K562 (cell line): ENCODE data around the gene LMF2. TPM values are rescaled to one million over a fixed set of nuclear protein-coding genes. Genes with fewer than 3 reads are reported as not detected.
A peak's percentile ranks its signal among the peaks of the same experiment; 100 is the strongest.

Experiments
- CHCHD3 ChIP-seq: fragments of 250-450 bp; sonication (Bioruptor Pico); IDR thresholded peaks from 2 replicates; pipeline ENCODE4 v2.1.2; 2022; ENCODE audit warnings: mild to moderate bottlenecking
- MAFK ChIP-seq: IDR thresholded peaks from 2 replicates; pipeline ENCODE4 v1.6.1; 2011; ENCODE audit warnings: low read length, improper control_type of control experiment
- POLR2G ChIP-seq: fragments of 200-400 bp; formaldehyde crosslinking; IDR thresholded peaks from 2 replicates; pipeline ENCODE4 v1.6.1; 2017; ENCODE audit warnings: low read depth, mild to moderate bottlenecking, antibody characterized with exemption, low read length, moderate library complexity
- RERE ChIP-seq: sonication (generic); formaldehyde crosslinking; IDR thresholded peaks from 2 replicates; pipeline ENCODE4 v1.8.0; 2023; ENCODE audit warnings: missing genetic modification reagents, mild to moderate bottlenecking, borderline replicate concordance
- SMC3 ChIP-seq: conservative IDR thresholded peaks from 2 replicates; pipeline ENCODE4 v1.6.1; 2011; ENCODE audit warnings: low read depth, low read length, improper control_type of control experiment; ENCODE audit not compliant: insufficient read depth
- ZNF121 ChIP-seq: sonication (generic); formaldehyde crosslinking; conservative IDR thresholded peaks from 2 replicates; pipeline ENCODE4 v1.8.0; 2022; ENCODE audit warnings: missing genetic modification reagents
- ZNF263 ChIP-seq: sonication (generic); formaldehyde crosslinking; IDR thresholded peaks from 2 replicates; pipeline ENCODE4 v1.8.0; 2022; ENCODE audit warnings: mild to moderate bottlenecking, missing genetic modification reagents, borderline replicate concordance
- polyA plus RNA-seq, 8 experiments: library from polyadenylated mRNA; depleted of rRNA in 4 of 8; stranded (reverse) in 5 of 8; unstranded in 3 of 8; fragments of >200 nt; fragmentation: Nextera tagmentation in 2 of 8; fragmentation: Illumina TruSeq in 1 of 8; extraction: Ambion mirVana in 2 of 8; extraction: Trizol in 1 of 8; gene quantifications; 2 replicates each; pipeline versions ENCODE4 v1.2.1 to v1.2.3, GENCODE V29; 2011 to 2014; ENCODE audit warnings: inconsistent platforms in 1 of 8, missing spikeins in 1 of 8
- total RNA-seq, 7 experiments: library from RNA; depleted of rRNA in 6 of 7; stranded (reverse); fragments of >200 nt in 6 of 7; fragmentation: Illumina TruSeq in 2 of 7; extraction: Trizol in 2 of 7; gene quantifications; 2 replicates each; pipeline versions ENCODE4 v1.2.1 to v1.2.3, GENCODE V29; 2011 to 2021; ENCODE audit warnings: low replicate concordance in 1 of 7
- TF ChIP-seq, protein P1 (sequence below), 3 experiments: IDR thresholded peaks in 2 of 3; conservative IDR thresholded peaks in 1 of 3; 2 replicates each; pipeline ENCODE4 v1.5.1; 2011 to 2012; ENCODE audit warnings: low read length in 3 of 3, mild to moderate bottlenecking in 3 of 3, control low read depth in 2 of 3, improper control_type of control experiment in 1 of 3, inconsistent platforms in 1 of 3, low read depth in 1 of 3, mixed read lengths in 1 of 3, moderate library complexity in 1 of 3; ENCODE audit not compliant: insufficient read depth in 2 of 3

LMF2 gene
- total and polyA plus RNA-seq, 9 of the 15 experiments (the other 6 are each of a cell fraction or from before 2014, with no cell fraction given): 0.08 to 37.1 (median 7.6) TPM

- TF ChIP-seq RERE (no peak), CHCHD3 (CRISPR knock-in tag) (no peak), MAFK (no peak), POLR2G (peak; percentile 19; the same call in 1 of the 2 replicates), ZNF263 (CRISPR knock-in tag) (no peak), SMC3 (0 out of 2 replicates have a peak, but pooled peaks have one; percentile 6), ZNF121 (CRISPR knock-in tag) (no peak)
- TF ChIP-seq, protein P1, sequence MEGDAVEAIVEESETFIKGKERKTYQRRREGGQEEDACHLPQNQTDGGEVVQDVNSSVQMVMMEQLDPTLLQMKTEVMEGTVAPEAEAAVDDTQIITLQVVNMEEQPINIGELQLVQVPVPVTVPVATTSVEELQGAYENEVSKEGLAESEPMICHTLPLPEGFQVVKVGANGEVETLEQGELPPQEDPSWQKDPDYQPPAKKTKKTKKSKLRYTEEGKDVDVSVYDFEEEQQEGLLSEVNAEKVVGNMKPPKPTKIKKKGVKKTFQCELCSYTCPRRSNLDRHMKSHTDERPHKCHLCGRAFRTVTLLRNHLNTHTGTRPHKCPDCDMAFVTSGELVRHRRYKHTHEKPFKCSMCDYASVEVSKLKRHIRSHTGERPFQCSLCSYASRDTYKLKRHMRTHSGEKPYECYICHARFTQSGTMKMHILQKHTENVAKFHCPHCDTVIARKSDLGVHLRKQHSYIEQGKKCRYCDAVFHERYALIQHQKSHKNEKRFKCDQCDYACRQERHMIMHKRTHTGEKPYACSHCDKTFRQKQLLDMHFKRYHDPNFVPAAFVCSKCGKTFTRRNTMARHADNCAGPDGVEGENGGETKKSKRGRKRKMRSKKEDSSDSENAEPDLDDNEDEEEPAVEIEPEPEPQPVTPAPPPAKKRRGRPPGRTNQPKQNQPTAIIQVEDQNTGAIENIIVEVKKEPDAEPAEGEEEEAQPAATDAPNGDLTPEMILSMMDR (IDR thresholded peaks at IDR 0.05 in 2 of 3, conservative IDR thresholded peaks at IDR 0.05 in 1 of 3; ENCODE audit: insufficient read depth in 2 of 3, low read depth in 1 of 3, low read length in 3 of 3): peak; percentile 30 to 44 (median 33); a peak in 5 of 6 replicates
These were observed 50.9 kb downstream of the LMF2 start (continued) for GRCh38 chr22:50456466-50457234.
